ENCODE results near the gene PPP2R5B.

PPP2R5B gene

GRCh38 chr11:64888729-64889511, 35.6 kb upstream of the PPP2R5B start:
- no peak for DNase-seq (ENCODE audit: low spot score)

GRCh38 chr11:64890522-64890939, 34.0 kb upstream of the PPP2R5B start:
- DNase-seq (ENCODE audit: low spot score), result no peak

- no peak for DNase-seq (ENCODE audit: low spot score)
These were observed 33.2 kb upstream of the PPP2R5B start for GRCh38 chr11:64891215-64891848.

- DNase-seq (ENCODE audit: low spot score), result no peak
These were observed 32.6 kb upstream of the PPP2R5B start for GRCh38 chr11:64891880-64892279.

GRCh38 chr11:64892411-64892831, 32.1 kb upstream of the PPP2R5B start:
- DNase-seq (ENCODE audit: low spot score), result no peak

GRCh38 chr11:64892838-64893193, 31.7 kb upstream of the PPP2R5B start:
- DNase-seq (ENCODE audit: low spot score), result no peak

GRCh38 chr11:64893194-64894069, 31.1 kb upstream of the PPP2R5B start:
- DNase-seq (ENCODE audit: low spot score), result no peak

- peak; percentile 91 for DNase-seq (ENCODE audit: low spot score)
These were observed 30.2 kb upstream of the PPP2R5B start for GRCh38 chr11:64894070-64894811.

- no peak for DNase-seq (ENCODE audit: low spot score)
These were observed 29.6 kb upstream of the PPP2R5B start for GRCh38 chr11:64894812-64895452.

- DNase-seq (ENCODE audit: low spot score), result no peak
These were observed 28.0 kb upstream of the PPP2R5B start for GRCh38 chr11:64896448-64897022.

- no peak for DNase-seq (ENCODE audit: low spot score)
These were observed 27.0 kb upstream of the PPP2R5B start for GRCh38 chr11:64897381-64898075.

- no peak for DNase-seq (ENCODE audit: low spot score)
These were observed 26.4 kb upstream of the PPP2R5B start for GRCh38 chr11:64898076-64898445.

GRCh38 chr11:64898541-64898940, 25.9 kb upstream of the PPP2R5B start:
- no peak for DNase-seq (ENCODE audit: low spot score)

- DNase-seq (ENCODE audit: low spot score), result peak; percentile 85
These were observed 24.2 kb upstream of the PPP2R5B start for GRCh38 chr11:64900263-64900678.

GRCh38 chr11:64900774-64901173, 23.7 kb upstream of the PPP2R5B start:
- no peak for DNase-seq (ENCODE audit: low spot score)

- DNase-seq (ENCODE audit: low spot score), result no peak
These were observed 22.2 kb upstream of the PPP2R5B start for GRCh38 chr11:64902102-64902900.

- DNase-seq (ENCODE audit: low spot score), result no peak
These were observed 21.1 kb upstream of the PPP2R5B start for GRCh38 chr11:64903291-64903833.

- no peak for DNase-seq (ENCODE audit: low spot score)
These were observed 18.8 kb upstream of the PPP2R5B start for GRCh38 chr11:64905516-64906313.

- no peak for DNase-seq (ENCODE audit: low spot score)
These were observed 18.2 kb upstream of the PPP2R5B start for GRCh38 chr11:64906314-64906635.

All from activated CD4-positive, alpha-beta T cell treated with anti-CD3 and anti-CD28 coated beads, Interleukin-2, Interleukin-4, amounts not matched to agents 100 ng/mL and 50 ng/mL, durations not matched to agents 16 hours and 8 hours (primary cell).